Prostate gland (tissue), 2 donors: Measurements from ENCODE around the gene TNNI3K. TPM values are rescaled to one million over a fixed set of nuclear protein-coding genes. Genes with fewer than 3 reads are reported as not detected.

Experiments used
- DNase-seq: peaks from one replicate; pipeline ENCODE4 v3.0.0-alpha.2; 2019; ENCODE audit warnings: low spot score
- H3K27ac ChIP-seq, 2 donors: fragments of 200-600 bp; sonication (generic); 2 replicates each; pipeline ENCODE4 v1.5.1; 2017 to 2019
- H3K27me3 ChIP-seq: fragments of 200-600 bp; sonication (generic); replicated peaks from 2 replicates; pipeline ENCODE4 v1.5.1; 2019; ENCODE audit not compliant: insufficient read depth
- H3K36me3 ChIP-seq, 2 donors: fragments of 200-600 bp; sonication (generic); 1 replicate in 1 of 2; 2 replicates in 1 of 2; pipeline versions ENCODE4 v1.5.1 to v1.8.1; 2017 to 2019
- H3K4me1 ChIP-seq: fragments of 200-600 bp; sonication (generic); replicated peaks from 2 replicates; pipeline ENCODE4 v1.5.1; 2019
- H3K4me3 ChIP-seq, 2 donors: fragments of 200-600 bp; sonication (generic); 2 replicates each; pipeline ENCODE4 v1.5.1; 2017 to 2019
- H3K9me3 ChIP-seq: fragments of 200-600 bp; sonication (generic); 2 replicates; pipeline ENCODE4 v1.5.1; 2017
- CTCF ChIP-seq, 4 experiments: fragments of 200-600 bp in 2 of 4; fragments of 450-650 bp in 2 of 4; sonication (generic) in 2 of 4; IDR thresholded peaks; 1 replicate in 3 of 4; 2 replicates in 1 of 4; pipeline ENCODE4 v1.5.1; 2016 to 2019; ENCODE audit warnings: antibody characterized with exemption in 4 of 4, mild to moderate bottlenecking in 2 of 4, moderate library complexity in 2 of 4
- POLR2A ChIP-seq: fragments of 450-650 bp; IDR thresholded peaks from one replicate; pipeline ENCODE4 v1.6.1; 2016; ENCODE audit warnings: antibody characterized with exemption, mild to moderate bottlenecking
- POLR2AphosphoS5 ChIP-seq: sonication (generic); formaldehyde crosslinking; IDR thresholded peaks from one replicate; pipeline ENCODE4 v1.6.1; 2017; ENCODE audit warnings: antibody characterized with exemption
- WGBS: methylation state at CpG from one replicate; pipeline ENCODE4 v1.1.5; 2018; 5-methylcytosine and 5-hydroxymethylcytosine counted together
- intact Hi-C: fragments of 100-400 bp; cut with DNase I; formaldehyde crosslinking; loops from one replicate; pipeline ENCODE4 v1.14.2; 2022
- total RNA-seq, 2 donors: library from RNA; depleted of rRNA; stranded (reverse); fragments of >200 nt; gene quantifications; one replicate each; pipeline ENCODE4 v1.1.0, GENCODE V29; 2016

The TNNI3K gene
- total RNA-seq, 2 donors from 2014 or later: not detected

DNA sequence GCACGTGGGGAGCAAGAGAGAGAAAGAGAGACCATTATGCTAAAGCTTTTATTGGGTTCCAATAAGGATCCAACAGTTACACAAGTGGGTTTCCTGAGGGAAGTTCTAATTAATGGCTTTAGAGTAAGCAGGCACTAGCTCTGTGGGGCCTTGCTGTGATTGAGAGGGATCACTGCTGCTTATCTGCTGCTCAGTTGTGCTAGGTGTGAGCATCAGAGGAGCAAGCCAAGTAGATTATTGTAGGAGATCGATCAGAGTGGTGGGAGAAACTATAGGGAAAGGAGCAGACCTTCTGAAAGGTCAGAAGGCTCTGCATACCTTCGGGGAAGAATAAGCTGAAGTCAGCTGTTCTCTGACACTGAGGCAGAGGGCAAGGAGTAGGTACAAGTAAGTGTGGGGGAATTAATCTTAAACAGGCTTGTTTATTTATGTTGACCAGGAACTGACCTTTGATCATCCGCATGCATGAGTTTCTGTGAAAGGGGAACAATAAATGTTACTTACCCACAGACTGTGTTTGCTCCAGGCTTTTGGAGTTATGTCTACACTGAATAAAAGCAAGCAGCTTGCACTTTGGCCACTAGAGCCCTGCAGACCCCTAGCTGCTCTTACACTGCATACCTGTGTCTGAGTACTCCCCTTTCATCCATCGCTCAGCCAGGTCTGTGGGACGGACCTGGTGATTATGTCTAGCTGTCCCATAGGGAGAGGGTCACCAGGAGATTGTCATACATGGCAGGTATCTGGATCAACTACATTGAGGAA is 89.7 kb downstream of the TNNI3K start:
- TF ChIP-seq POLR2A: no peak
- TF ChIP-seq POLR2AphosphoS5: no peak
- TF ChIP-seq CTCF (IDR thresholded peaks at IDR 0.05): no peak
- no peaks in the 10 kb centered on the region for H3K9me3 ChIP-seq
- no peak overlapping the region for H3K4me3 ChIP-seq
- H3K36me3 ChIP-seq: no peaks in the 10 kb centered on the region
- H3K4me1 ChIP-seq: no peaks in the 10 kb centered on the region
- intact Hi-C loops: no loop called here
- no peak for DNase-seq
- WGBS: 79% methylated on average over 6 of the region's 6 CpGs
- H3K27me3 ChIP-seq: no peaks in the 10 kb centered on the region
- H3K27ac ChIP-seq: no peak overlapping the region

GRCh38 chr1:74328851-74329250 is 93.7 kb downstream of the TNNI3K start:
- Histone ChIP-seq H3K4me3 (no peak overlapping the region), H3K9me3 (no peaks in the 10 kb centered on the region), H3K27me3 (no peaks in the 10 kb centered on the region), H3K27ac (no peak overlapping the region), H3K4me1 (no peaks in the 10 kb centered on the region), H3K36me3 (no peaks in the 10 kb centered on the region)
- no peak for DNase-seq
- TF ChIP-seq POLR2AphosphoS5 (no peak), CTCF (IDR thresholded peaks at IDR 0.05) (no peak)
- intact Hi-C loops: no loop called here

- intact Hi-C loops: no loop called here
- Histone ChIP-seq H3K36me3 (no peaks in the 10 kb centered on the region), H3K4me3 (no peak overlapping the region), H3K9me3 (no peaks in the 10 kb centered on the region), H3K27ac (no peak overlapping the region), H3K27me3 (no peaks in the 10 kb centered on the region), H3K4me1 (no peaks in the 10 kb centered on the region)
- no peak for DNase-seq
- WGBS: 85% methylated on average over 2 of the region's 2 CpGs
- no peak for TF ChIP-seq POLR2AphosphoS5
- TF ChIP-seq CTCF (IDR thresholded peaks at IDR 0.05): no peak
- no peak for TF ChIP-seq POLR2A
Observed at GRCh38 chr1:74333244-74333643, 98.1 kb downstream of the TNNI3K start.

- Histone ChIP-seq H3K9me3 (no peaks in the 10 kb centered on the region), H3K36me3 (no peaks in the 10 kb centered on the region), H3K4me1 (no peaks in the 10 kb centered on the region), H3K27me3 (no peaks in the 10 kb centered on the region), H3K4me3 (no peak overlapping the region), H3K27ac (no peak overlapping the region)
- DNase-seq: no peak
- intact Hi-C loops: no loop called here
- TF ChIP-seq CTCF (IDR thresholded peaks at IDR 0.05) (no peak), POLR2AphosphoS5 (no peak), POLR2A (no peak)
Observed at GRCh38 chr1:74334147-74334546, 99.0 kb downstream of the TNNI3K start.

DNA sequence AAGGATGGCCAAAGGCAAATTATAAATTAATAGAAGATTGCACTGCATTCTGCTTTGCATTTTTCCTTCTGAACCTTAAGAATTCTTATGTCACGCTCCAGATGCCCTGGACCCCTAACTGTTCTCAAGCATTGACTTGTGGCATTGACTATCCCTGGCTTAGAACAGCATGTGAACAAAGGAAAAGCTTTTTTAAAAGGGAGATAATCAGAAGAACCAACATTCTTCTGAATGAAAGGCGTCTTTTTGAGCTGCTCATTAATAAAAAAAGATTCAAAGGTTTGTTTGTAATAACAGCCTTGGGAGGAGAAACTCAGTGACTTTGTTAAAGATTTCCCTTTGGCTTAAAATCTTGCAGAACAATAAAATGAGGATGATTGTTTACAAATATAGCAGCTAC is 105.5 kb downstream of the TNNI3K start:
- 42% methylated on average over 2 of the region's 2 CpGs for WGBS
- no peak overlapping the region for H3K4me3 ChIP-seq
- DNase-seq: no peak
- no peaks in the 10 kb centered on the region for H3K27me3 ChIP-seq
- H3K27ac ChIP-seq: no peak overlapping the region
- TF ChIP-seq POLR2A: no peak
- TF ChIP-seq CTCF (IDR thresholded peaks at IDR 0.05): no peak
- TF ChIP-seq POLR2AphosphoS5: no peak
- H3K36me3 ChIP-seq: no peaks in the 10 kb centered on the region
- H3K9me3 ChIP-seq: no peaks in the 10 kb centered on the region
- H3K4me1 ChIP-seq: no peaks in the 10 kb centered on the region
- intact Hi-C loops: no loop called here
